H1 (cell line): ENCODE measurements around the gene TP73. TPM values are rescaled to one million over a fixed set of nuclear protein-coding genes. Genes with fewer than 3 reads are reported as not detected.

Experiments used
- GABPA ChIP-seq: IDR thresholded peaks from 2 replicates; pipeline ENCODE4 v1.6.1; 2011; ENCODE audit warnings: mild to moderate bottlenecking, low read length, moderate library complexity, borderline replicate concordance; ENCODE audit not compliant: insufficient read depth
- NANOG ChIP-seq: IDR thresholded peaks from 2 replicates; pipeline ENCODE4 v1.6.1; 2011; ENCODE audit warnings: low read length, low read depth, mild to moderate bottlenecking, inconsistent platforms; ENCODE audit not compliant: insufficient read depth, poor library complexity, severe bottlenecking
- polyA plus RNA-seq, 7 experiments: library from polyadenylated mRNA; depleted of rRNA in 3 of 7; stranded (reverse) in 5 of 7; unstranded in 2 of 7; fragments of >200 nt in 5 of 7; fragments of 200-250 nt in 2 of 7; gene quantifications; 1 replicate in 5 of 7; 2 replicates in 1 of 7; 4 replicates in 1 of 7; pipeline versions ENCODE4 v1.2.1 to v1.2.3, GENCODE V29; 2011 to 2013; ENCODE audit warnings: missing spikeins in 2 of 7, mixed read lengths in 2 of 7
- total RNA-seq: library from RNA; stranded (reverse); fragmentation: NEBNext Ultra II Directional; extraction: Animal tissue kit (Norgen Biotek cat#: 25700); gene quantifications from 2 replicates; pipeline ENCODE4 v1.2.1, GENCODE V29; 2021

TP73 gene
- total and polyA plus RNA-seq, 2 of the 8 experiments (the other 6 are each of a cell fraction or from before 2014, with no cell fraction given) = 2.6 to 3.1 TPM

- TF ChIP-seq GABPA = no peak
- TF ChIP-seq NANOG = no peak
Measured at GRCh38 chr1:3712573-3713535, 60.5 kb downstream of the TP73 start (continued).
